Right cardiac atrium (tissue), 5 donors: ENCODE data around the gene DENND1C. TPM values are rescaled to one million over a fixed set of nuclear protein-coding genes. Genes with fewer than 3 reads are reported as not detected.
A peak's percentile ranks its signal among the peaks of the same experiment; 100 is the strongest.

Experiments used
- ATAC-seq, 2 donors: fragments of 200-7000 bp; cut with Tn5 transposase; one replicate each; pipeline versions ENCODE4 v1.8.0 to v1.9.1; 2020; ENCODE audit warnings: moderate library complexity in 2 of 2, mild to moderate bottlenecking in 1 of 2
- DNase-seq, 3 donors: peaks; one replicate each; pipeline ENCODE4 v3.0.0-alpha.2; 2020
- H3K27ac ChIP-seq: one replicate; pipeline ENCODE4 v1.5.1; 2013; ENCODE audit warnings: mild to moderate bottlenecking, low read length, control low read depth, moderate library complexity
- H3K27me3 ChIP-seq: one replicate; pipeline ENCODE4 v1.6.1; 2013; ENCODE audit not compliant: control insufficient read depth, insufficient read depth
- H3K4me1 ChIP-seq: one replicate; pipeline ENCODE4 v1.6.1; 2013; ENCODE audit warnings: low read length; ENCODE audit not compliant: control insufficient read depth, insufficient read depth
- H3K4me3 ChIP-seq: one replicate; pipeline ENCODE4 v1.5.1; 2013; ENCODE audit warnings: low read length, control low read depth
- H3K9me3 ChIP-seq: one replicate; pipeline ENCODE4 v1.6.1; 2013; ENCODE audit warnings: low read length; ENCODE audit not compliant: control insufficient read depth
- WGBS: extraction: QIAGEN DNeasy Blood & Tissue Kit; methylation state at CpG from one replicate; pipeline ENCODE4 v1.1.7; 2013; 5-methylcytosine and 5-hydroxymethylcytosine counted together
- intact Hi-C, 4 donors: fragments of 100-400 bp; cut with DNase I; formaldehyde crosslinking; loops; one replicate each; pipeline versions ENCODE4 v1.11.0 to v1.14.0; 2022 to 2023
- polyA plus RNA-seq: library from polyadenylated mRNA; stranded (reverse); fragments of 200-250 nt; gene quantifications from one replicate; pipeline ENCODE4 v1.2.3, GENCODE V29; 2013
- total RNA-seq, 4 donors: library from RNA; stranded (reverse); fragmentation: NEBNext Ultra II Directional; extraction: Animal tissue kit (Norgen Biotek cat#: 25700); gene quantifications; one replicate each; pipeline ENCODE4 v1.2.1, GENCODE V29; 2021
- donor health status: healthy with polysubstance abuse.
- donor health status: DM: no; HTN: yes; CAD: no.
- donor health status: DM: no; HTN: no; CAD: no.
- donor health status: DM: no; HTN: yes; CAD: no; lungs with severe emphysema.
- donor health status: DM: yes; HTN: yes; CAD: no.

The DENND1C gene
- total and polyA plus RNA-seq, 5 donors, result 0.54 to 1.9 (median 0.91) TPM

GRCh38 chr19:6489278-6490061 is 7.9 kb upstream of the DENND1C start:
- WGBS, result 45% methylated on average over 15 of the region's 15 CpGs
- DNase-seq (no peak), ATAC-seq (no peak)
- no peak overlapping the region for H3K4me3 ChIP-seq
- no peaks in the 10 kb centered on the region for H3K4me1 ChIP-seq
- intact Hi-C loops, result no loop called here
- no peak overlapping the region for H3K27ac ChIP-seq
- H3K27me3 ChIP-seq, result no peaks in the 10 kb centered on the region
- H3K9me3 ChIP-seq, result peaks cover 5% of the 10 kb centered on the region

DNA sequence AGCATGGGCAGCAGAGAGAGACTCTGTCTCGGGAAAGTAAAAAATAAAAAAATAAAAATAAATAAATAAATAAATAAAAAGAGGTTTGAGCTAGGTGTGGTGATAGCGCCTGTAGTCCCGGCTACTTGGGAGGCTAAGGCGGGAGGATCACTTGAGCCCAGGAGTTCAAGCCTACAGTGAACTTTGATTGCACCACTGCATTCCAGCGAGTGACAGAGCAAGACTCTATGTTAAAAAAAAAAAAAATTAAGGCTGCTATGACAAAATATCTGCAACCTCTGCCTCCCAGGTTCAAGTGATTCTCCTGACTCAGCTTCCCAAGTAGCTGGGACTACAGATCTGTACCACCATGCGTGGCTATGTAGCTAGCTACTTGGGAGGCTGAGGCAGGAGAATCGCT is 3.2 kb upstream of the DENND1C start:
- no peaks in the 10 kb centered on the region for H3K27me3 ChIP-seq
- intact Hi-C loops, result no loop called here
- ATAC-seq (no peak), DNase-seq (no peak)
- no peaks in the 10 kb centered on the region for H3K9me3 ChIP-seq
- no peaks in the 10 kb centered on the region for H3K4me1 ChIP-seq
- H3K4me3 ChIP-seq, result no peak overlapping the region
- 89% methylated on average over 7 of the region's 7 CpGs for WGBS
- H3K27ac ChIP-seq, result no peak overlapping the region

GRCh38 chr19:6484230-6484629 is 2.6 kb upstream of the DENND1C start:
- ATAC-seq (no peak), DNase-seq (no peak)
- WGBS, result 87% methylated on average over 8 of the region's 8 CpGs
- intact Hi-C loops, result no loop called here
- Histone ChIP-seq H3K27ac (no peak overlapping the region), H3K27me3 (no peaks in the 10 kb centered on the region), H3K9me3 (no peaks in the 10 kb centered on the region), H3K4me3 (no peak overlapping the region), H3K4me1 (no peaks in the 10 kb centered on the region)

DNA sequence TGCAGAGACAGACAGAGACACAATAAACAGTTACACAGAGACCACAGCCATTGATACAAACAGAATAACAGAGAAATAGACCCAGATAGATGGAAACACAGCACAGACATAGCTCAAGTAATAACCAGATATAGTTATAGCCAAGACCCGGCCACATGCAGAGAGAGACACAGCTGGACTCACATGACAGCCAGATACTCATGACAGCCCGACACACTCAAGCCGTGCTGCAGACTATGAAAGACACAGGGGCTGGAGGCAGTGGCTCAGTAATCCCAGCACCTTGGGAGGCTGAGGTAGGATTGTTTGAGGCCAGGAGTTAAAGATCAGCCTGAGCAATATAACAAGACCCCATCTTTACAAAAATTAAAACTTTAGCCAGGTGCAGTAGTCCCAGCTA is 1.6 kb upstream of the DENND1C start:
- H3K4me1 ChIP-seq, result no peaks in the 10 kb centered on the region
- ATAC-seq, result no peak

GRCh38 chr19:6482343-6482686 is 728 bp upstream of the DENND1C start:
- no peaks in the 10 kb centered on the region for H3K27me3 ChIP-seq
- intact Hi-C loops, result no loop called here
- no peak overlapping the region for H3K4me3 ChIP-seq

More for the DNA sequence above, 1.6 kb upstream of the DENND1C start:
- Histone ChIP-seq H3K9me3 (no peaks in the 10 kb centered on the region), H3K27me3 (no peaks in the 10 kb centered on the region), H3K27ac (no peak overlapping the region), H3K4me3 (no peak overlapping the region)
- intact Hi-C loops, result no loop called here
- 26% methylated on average over 3 of the region's 3 CpGs for WGBS
- DNase-seq, result no peak

DNA sequence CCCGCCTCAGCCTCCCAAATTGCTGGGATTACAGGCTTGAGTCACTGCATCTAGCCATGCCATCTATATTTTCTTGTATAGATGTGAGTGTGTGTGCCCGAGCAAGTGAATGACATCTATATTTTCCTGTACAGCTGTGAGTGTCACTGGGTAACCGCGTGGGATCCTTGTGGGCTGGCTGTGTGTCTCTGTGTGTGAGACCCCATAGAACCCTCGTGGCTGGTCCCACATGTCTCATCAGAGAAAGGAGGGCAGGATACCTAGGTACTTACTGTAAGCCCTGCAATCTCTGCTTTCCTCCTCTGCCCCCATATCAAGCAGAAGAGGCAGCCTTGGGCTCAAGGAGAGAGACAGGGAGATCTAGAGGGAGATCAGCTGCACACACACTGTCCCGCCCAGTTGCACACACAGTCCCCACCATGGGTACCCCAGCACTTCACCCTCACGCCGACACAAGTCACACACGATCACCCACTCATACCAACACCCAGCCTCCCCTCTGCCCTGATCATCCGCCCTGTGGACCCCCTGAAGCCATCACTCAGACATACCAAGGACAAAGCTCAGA is 655 bp downstream of the DENND1C start:
- 74% methylated on average over 10 of the region's 10 CpGs for WGBS
- Histone ChIP-seq H3K4me3 (no peak overlapping the region), H3K27me3 (no peaks in the 10 kb centered on the region), H3K27ac (no peak overlapping the region), H3K9me3 (no peaks in the 10 kb centered on the region), H3K4me1 (no peaks in the 10 kb centered on the region)
- ATAC-seq, result no peak
- no peak for DNase-seq
- intact Hi-C loops, result no loop called here

More at GRCh38 chr19:6482343-6482686, 728 bp upstream of the DENND1C start:
- H3K27ac ChIP-seq, result no peak overlapping the region
- no peaks in the 10 kb centered on the region for H3K4me1 ChIP-seq
- no peak for ATAC-seq
- no peak for DNase-seq
- no peaks in the 10 kb centered on the region for H3K9me3 ChIP-seq
- WGBS, result 95% methylated on average over 8 of the region's 8 CpGs

DNA sequence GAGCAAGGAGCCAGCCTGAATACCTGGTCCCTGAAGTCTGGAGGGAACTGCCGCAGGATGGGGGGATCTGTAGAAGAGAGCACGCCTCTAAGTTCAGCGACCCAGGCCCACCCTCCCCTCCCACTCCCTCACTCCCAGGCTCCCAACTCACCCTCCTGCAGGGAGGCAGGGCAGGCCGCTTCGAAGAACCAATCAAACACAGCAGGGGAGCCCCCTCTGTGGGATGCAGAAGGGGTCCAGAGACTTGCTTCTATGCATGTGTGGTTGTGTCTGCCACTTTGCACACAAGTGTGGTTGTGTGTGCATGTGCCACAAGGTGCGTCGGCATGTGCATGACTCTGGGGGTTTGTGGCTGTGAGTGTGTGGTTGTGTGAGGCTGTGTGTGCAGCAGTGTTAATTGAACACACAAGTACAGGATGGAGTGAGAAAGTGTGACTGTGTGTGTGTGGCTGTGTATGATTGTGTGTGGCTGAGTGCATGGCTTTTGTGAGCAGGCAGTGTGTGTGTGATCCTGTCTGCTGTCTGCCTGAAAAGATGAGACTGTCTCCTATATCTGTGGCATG is 1.7 kb downstream of the DENND1C start:
- ATAC-seq, result no peak
- 58% methylated on average over 7 of the region's 7 CpGs for WGBS
- intact Hi-C loops, result no loop called here
- DNase-seq, result no peak
- Histone ChIP-seq H3K4me1 (no peaks in the 10 kb centered on the region), H3K4me3 (no peak overlapping the region), H3K27me3 (no peaks in the 10 kb centered on the region), H3K27ac (no peak overlapping the region), H3K9me3 (no peaks in the 10 kb centered on the region)

GRCh38 chr19:6478815-6479214 is 2.8 kb downstream of the DENND1C start:
- intact Hi-C loops, result no loop called here
- ATAC-seq, result no peak
- Histone ChIP-seq H3K4me3 (no peak overlapping the region), H3K27ac (no peak overlapping the region), H3K4me1 (no peaks in the 10 kb centered on the region), H3K27me3 (no peaks in the 10 kb centered on the region), H3K9me3 (no peaks in the 10 kb centered on the region)
- DNase-seq, result no peak
- WGBS, result 81% methylated on average over 13 of the region's 13 CpGs

DNA sequence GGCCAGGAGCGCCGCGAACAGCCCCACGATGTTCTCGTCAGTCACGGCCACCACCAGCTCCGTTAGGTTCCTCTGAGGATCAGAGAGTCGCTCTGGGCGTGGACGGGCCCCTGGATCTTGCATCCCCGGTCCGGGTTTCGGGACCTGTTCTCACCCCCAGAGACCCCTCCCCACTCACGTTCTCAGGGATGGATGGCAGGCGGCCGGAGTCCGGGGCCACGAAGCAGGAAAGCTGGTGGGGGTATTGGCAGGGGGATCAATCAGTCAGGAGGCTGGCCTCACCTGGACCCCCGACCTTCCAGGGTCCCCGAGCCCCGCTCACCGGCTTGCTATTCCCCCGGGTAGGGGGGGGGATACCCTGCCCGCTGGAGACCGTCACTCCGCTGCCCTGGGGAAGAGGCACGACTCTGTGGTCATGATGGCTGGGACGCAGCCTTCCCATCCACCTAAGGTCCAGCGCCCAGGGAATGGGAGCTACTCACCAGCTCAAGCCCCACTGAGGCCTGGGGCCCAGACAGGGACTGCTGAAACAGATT is 4.6 kb downstream of the DENND1C start:
- intact Hi-C loops, result no loop called here
- Histone ChIP-seq H3K4me3 (peak overlapping the region; percentile 4), H3K27me3 (no peaks in the 10 kb centered on the region), H3K27ac (no peak overlapping the region), H3K4me1 (no peaks in the 10 kb centered on the region), H3K9me3 (no peaks in the 10 kb centered on the region)
- WGBS, result 22% methylated on average over 29 of the region's 29 CpGs
- DNase-seq (no peak), ATAC-seq (no peak)

DNA sequence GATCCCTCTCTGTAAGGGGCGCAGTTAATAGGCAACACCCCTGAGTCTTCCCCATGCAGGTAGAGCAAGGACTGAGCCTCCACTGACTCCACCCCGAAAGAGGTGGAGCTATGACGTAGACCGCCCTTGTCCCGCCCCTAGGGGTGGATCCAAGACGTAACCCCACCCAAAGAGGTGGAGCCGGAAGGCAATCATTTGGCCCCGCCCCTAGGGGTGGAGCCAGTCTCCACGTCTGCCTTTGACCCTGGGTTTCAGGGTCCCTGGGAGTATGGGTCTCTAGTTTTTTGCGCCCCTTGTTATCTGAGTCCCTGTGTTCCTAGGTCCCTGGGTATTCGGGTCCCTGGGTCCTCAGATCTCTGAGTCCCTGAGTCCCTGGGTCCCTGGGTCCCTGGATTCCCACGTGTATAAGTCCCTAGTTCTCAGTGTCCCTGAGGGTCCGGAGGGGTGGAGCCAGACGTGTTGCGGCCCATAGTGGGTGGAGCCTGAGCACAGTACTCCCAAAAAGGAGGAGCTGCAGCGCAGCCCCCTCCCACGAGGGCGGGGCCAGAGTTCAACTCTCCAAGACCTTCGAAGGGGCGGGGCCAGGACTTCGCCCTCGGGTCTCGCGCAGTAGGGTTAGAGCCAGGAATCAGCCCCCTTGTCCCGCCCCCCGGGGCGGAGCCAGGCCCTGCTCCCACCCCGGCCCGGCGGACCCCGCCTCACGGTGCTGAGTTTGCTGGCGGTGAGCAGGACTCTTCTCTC is 5.3 kb downstream of the DENND1C start:
- H3K27ac ChIP-seq, result no peak overlapping the region
- WGBS, result 15% methylated on average over 33 of the region's 33 CpGs

More for the DNA sequence above, 5.3 kb downstream of the DENND1C start:
- H3K4me1 ChIP-seq, result no peaks in the 10 kb centered on the region
- H3K4me3 ChIP-seq, result peak overlapping the region; percentile 4
- no peaks in the 10 kb centered on the region for H3K9me3 ChIP-seq
- peak; percentile 69 to 80 for ATAC-seq
- intact Hi-C loops, result no loop called here
- H3K27me3 ChIP-seq, result no peaks in the 10 kb centered on the region
- peak in 2 of 3 donors; percentile 66 to 82 for DNase-seq
